Stimulated activated CD4-positive, alpha-beta T cell treated with anti-CD3 and anti-CD28 coated beads, Interleukin-4, amount 100 ng/mL, for 24 hours (primary cell): ENCODE data around the gene AQP1.

Experiments
- DNase-seq: peaks from one replicate; pipeline ENCODE4 v3.0.0-alpha.2; 2020

Gene AQP1

DNA sequence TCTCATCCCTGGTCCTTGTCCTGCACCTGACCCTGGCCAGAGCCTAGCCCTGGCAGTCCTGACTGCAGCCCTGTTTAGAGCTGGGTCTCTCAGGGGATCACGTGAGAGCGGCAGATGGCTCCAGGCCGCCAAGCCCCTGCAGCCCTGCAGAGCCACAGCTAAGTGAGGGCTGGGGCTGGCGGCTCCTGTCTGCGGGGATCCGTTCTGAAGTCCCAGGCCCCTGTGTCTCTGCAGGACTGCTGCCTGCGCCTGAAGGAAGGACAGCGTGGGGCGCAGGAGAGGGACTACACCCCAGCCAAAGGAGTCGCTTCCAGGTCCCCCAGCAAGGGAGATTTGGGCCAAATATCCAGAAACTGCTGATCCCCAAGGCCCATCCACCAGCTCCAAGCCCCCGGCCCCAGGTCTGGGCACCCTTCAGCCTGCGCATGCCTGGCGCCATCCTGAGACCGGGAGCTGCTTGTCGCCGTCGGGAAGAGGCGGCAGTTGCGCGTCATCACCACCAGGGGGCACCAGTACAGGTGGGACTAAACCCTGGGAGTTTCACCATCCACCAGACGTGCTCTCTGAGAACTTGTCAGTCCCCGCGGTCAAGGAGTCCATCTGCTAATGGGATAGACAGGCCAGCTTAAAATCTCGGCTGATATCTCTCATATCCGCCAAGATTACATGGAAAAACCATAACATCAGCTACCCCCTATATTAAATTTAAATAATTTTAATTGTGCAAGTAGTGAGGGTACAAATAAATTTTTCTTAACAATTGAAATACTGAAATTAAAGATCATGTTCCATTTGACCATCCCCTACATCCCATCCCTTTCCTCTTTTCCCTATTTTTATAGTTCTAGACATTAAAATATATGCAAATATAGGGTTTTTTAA lies 27.0 kb downstream of the AQP1 start:
- DNase-seq = peak; percentile 67

DNA sequence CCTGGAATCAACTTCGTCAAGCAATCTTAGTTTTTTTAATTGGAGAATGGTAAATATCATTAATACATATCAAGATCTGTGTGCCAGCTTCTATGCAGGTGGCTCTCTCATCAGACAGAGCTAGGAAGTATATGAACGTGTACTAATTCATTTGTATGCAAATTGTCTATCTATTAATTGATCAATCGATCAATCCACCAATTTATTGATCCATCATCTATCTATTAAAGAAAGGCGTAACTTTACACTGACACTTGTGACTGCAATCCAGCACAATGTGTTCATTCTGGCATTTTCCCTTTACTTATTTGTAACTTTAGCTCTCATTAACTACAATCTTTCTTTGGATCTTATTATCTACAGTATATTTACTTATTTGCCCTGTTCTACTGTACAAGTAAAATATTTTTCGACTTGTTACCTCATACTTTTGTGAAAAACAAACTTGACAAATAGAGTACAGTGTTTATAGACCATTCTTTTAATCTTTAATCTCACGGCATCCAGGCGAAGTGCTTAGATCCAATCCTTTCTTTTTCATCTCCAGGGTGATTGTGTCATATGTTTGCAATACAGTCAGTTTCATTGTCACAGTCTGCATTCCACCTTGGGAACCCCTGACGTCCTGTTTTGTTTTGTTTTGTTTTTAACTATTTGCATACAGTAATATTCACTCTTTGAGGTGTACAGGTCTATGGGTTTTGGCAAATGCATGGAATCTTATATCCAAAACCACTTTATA lies 30.1 kb downstream of the AQP1 start:
- no peak for DNase-seq

DNA sequence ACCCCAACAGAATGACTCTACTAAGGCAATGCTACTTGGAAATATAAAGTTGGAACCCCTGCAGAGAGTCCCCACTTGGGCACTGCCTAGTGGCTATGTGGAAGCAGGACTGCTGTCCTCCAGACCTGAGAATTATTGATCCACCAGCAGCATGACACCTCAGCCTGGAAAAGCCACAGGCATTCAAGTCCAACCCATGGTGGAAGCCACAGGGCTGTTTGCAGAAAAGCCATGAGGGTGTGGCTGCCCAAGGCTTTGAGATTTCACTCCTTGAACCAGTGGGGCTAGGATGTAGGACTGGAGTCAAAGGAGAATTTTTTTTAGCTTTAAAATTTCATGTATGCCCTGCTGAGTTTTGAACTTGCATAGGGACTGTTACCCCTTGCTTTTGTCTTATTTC lies 38.5 kb downstream of the AQP1 start:
- DNase-seq = no peak

DNA sequence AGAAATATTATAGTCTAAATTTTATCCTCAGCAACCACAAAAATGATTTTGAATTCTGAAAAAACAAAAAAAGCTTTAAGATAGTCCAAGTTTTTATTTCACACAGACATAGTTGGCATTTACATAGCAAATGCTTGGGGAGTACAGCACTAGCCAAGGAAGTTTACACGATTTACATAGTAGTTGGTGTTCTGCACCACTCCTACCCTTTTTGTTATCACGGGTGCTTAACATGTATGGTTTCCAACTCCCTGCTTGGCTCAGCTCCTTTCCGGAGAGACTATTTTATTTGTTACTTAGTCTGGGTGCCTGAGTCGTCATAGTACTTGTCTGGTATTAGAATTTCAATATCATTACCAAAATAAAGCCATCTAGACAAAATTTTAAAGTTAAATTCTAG lies 43.3 kb downstream of the AQP1 start:
- DNase-seq = no peak

DNA sequence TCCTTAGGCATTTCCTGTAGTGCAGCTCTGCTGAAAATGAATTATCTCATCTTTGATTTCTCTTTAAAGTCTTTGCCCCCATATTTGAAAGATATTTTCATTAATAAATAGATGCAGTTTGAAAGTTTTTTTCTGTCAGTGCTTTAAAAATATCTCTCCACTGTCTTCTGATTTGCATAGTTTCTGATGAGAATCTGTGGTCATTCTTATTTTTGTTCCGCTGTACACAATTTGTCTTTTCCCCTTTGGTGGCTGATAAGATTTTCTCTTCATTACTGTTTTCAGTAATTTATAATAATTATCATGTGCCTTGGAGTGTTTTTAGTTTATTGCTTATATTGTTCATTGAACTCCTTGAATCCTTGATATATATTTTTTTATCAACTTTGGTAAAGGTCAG lies 45.1 kb downstream of the AQP1 start:
- DNase-seq = no peak

DNA sequence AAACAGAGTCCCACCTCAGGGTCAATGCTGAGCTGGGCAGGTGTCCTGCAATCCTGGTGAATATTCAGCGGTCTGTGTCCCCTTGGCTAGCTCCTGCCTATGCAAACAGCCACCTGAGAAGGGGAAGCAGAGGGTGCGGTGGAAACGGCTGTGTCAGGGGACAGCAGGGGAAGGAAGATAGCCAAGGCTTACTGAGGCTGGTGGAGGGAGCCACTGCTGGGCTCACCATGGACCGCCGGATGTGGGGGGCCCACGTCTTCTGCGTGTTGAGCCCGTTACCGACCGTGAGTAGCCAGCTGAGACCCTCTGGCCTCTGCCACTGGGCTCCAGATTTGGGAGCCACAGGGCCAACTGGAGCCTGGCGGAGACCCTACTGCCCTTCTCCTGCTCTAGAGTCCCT lies 52.2 kb downstream of the AQP1 start, which contains the start of gene GHRHR:
TSS of gene GHRHR (plus strand) at position 112 of the 400 bp plus-strand sequence. CDS start at position 228, 116 bp downstream.
- no peak for DNase-seq

DNA sequence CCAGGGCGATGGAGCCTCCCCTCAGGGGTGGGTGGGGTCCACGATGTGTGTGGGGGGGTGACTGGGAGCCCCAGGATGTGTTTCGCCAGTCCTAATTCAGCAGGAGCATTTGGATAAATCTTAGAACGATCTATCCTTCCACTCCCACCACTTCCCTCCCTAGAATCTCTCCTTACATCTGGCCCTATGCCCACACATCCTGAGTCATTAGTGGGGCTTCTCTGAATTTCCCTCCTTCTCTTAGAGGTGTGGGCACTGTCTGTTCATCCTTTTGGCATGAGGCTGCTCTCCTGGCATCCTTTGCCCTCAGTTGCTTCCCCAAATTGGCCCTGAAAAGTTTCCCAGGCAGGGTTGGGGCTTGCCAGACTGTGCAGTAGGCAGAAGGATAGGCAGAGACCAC lies 53.7 kb downstream of the AQP1 start:
- DNase-seq = no peak

DNA sequence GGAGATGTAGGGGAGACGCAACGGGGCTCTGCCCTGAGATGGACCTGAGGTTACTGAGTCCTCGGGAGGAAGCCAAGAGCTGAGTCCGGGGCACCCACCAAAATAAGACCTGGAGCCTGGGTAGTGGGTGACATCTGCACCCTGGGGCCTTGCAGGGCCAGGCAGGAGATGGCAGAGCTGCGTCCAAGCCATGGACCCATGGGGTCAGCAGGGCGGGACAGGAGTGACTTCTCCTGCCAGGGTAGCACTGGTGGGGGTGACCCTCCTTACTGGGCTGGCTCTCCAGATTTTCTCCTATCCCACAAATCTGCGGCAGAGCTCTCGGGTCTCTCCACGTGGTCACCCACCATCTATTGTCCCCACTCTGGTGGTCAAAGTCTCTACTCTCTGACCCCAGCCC lies 54.2 kb downstream of the AQP1 start:
- DNase-seq = no peak

DNA sequence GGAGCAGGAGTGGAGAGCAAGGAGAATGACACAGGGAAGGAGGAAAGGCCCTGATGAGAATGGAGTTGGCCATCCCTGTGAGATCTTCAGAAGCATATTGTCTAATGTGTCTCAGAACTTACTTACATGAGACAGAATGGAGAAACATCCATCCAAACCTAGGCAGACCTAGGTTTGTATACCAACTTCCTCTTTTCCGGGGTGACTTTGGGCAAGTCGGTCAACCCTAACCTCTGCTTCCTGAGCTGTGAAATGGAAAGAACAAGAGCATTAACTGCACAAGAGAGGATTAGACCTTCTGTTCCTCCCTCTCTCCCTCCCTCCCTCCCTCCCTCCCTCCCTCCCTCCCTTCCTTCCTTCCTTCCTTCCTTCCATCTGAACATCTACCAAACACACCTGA lies 56.6 kb downstream of the AQP1 start:
- no peak for DNase-seq

DNA sequence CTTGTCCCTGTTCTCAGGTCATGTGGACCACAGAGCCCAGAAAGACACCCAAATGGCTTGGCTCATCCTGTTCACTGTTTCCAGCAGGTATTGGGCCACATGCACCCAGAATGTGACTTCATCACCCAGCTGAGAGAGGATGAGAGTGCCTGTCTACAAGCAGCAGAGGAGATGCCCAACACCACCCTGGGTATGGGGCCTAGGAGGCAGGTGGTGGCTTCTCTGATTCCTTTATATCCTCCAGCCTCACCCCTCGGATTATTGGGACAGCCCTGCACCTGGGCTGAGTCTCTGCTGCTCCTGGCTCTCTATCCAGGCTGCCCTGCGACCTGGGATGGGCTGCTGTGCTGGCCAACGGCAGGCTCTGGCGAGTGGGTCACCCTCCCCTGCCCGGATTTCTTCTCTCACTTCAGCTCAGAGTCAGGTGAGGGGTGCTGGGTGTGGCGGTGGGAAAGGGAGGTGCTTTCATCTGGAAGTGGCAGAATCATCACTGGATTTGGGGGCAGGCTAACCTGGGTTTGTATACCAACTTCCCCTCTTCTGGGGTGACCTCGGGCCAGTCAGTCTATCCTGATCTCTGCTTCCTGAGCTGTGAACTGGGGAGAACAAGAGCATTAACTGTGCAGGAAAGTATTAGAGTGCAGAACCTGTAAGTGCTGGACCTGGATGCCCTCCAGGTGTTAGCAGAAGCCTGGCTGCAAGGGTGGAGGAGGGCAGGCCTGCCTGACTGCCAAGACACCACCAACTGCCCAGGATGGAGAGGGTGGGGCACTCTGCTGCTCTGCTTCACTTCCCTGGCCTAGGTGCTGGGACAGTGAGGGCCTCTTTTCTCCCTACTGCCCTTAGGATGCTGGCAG lies 57.3 kb downstream of the AQP1 start:
- DNase-seq = no peak

DNA sequence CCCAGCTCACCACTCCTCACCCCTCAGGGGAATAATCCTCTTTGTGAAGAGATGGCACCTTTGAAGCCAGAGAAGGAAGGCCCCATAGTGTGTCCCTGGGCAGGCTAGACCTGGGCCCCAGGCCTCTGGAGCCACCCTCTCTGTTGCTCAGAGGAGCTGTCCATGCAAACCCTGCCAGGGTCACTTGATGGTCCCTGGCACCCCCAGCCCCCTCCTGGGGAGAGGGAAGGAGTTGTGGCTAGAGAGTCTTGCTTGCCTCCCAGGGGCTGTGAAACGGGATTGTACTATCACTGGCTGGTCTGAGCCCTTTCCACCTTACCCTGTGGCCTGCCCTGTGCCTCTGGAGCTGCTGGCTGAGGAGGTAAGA lies 57.9 kb downstream of the AQP1 start:
- DNase-seq = peak; percentile 2

DNA sequence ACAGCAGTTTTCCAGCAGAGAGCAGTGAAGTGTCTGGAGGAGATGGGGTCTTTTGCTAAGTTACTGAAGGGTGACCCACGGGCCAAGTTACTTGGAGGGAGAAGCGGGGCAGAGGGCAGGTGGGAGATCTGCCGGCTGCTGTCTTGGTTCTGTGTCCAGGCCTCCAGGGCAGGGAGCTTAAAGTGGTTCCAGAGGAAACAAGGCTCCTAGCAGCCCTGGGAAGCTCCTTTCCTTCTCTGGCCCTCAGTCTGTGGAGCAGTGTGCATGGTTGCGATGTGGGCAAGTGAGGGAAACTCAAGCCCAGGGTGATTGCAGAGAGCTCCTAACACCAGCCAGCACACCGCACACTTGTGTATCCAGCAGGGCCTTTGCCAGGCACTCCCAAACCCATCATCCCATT lies 58.4 kb downstream of the AQP1 start:
- DNase-seq = peak; percentile 0

DNA sequence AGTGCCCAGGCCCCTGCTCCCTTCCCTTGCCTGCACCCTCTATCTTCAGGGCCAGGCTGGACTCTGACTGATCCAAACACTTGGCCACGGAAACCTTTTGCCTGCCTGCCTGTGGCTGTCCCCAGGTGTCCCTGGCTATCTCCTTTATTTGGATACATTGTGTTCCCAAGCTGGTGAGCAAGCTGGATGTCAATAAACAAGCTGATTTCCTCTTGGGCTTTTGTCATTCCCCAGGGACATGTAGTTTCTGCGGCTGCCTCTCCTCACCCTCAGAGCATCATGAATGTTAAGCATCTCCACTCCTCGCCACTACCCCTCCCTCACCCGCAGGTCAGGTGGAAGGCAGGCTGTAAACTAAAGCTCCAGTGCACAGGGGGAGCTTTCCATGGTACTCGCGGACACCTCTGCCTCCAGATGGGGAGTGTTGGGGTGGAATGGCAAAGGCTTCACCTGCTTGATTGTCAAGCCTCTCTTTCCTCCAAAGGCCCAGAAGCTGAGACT lies 59.0 kb downstream of the AQP1 start:
- DNase-seq = peak; percentile 0

DNA sequence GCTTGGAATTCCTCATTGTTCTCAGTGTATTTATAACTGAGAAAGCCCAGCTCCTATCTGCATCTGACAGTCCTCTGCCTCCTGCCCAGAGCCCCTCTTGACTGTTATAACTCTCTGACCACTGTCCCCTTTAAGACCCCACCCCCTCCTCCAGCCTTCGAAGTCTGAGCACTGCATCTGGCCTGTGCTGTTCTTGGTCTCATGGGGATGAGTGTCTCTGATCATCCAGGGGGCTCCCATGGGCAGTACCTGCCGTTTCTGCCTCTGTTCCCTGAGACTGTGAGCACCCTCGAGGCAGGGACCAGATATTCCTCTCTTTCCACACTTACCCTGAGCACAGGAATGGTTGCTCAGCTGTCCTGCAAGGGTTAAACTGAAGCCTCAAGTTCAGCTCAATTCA lies 59.8 kb downstream of the AQP1 start:
- DNase-seq = peak; percentile 0

DNA sequence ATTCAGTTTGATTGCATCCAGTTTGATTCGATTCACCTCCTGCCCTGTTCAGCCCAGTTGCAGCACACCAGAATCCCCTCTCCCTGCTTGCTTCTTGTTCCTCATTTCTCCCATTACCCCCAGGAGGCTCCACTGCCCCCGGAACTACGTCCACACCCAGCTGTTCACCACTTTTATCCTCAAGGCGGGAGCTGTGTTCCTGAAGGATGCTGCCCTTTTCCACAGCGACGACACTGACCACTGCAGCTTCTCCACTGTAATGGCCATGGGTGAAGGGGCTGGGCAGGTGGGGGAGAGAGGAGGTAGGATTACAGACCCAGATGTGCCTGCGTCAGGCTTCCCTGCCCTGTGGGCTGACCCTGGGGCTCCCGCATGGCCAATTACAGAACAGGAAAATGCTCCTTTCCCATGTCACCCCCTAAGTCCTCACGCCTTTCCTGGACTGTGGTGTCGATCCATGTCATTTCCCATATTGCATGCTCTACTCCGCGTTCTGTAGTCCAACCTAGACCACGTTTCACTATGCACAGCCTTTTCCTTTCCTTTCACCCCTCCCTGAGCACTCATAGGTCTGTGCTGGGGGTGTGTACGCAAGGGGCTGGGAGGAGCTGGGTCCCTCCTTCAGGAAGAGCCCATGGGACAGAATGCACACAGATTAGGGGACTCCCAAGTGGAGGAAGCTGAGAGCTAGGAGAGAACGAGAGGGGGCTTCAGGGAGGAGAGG lies 60.3 kb downstream of the AQP1 start:
- DNase-seq = peak; percentile 1

DNA sequence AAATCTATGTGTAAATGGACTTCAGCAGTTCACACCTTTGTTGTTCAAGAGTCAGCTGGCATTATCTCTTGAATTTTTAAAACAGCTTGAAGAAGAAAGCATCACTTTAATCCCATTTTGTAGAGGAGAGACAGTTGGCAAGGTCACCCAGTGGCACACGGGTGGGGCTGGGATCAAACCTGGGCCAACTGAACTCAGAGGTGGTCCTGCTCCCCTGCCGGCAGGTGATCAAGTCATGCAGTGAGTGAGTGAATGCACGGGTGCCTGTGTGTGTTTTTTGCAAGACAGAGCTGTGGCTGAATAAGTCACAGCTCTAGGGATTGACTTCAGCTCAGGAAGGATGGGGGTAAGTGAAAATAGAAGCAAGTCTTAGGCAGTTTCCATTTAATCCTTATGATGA lies 61.6 kb downstream of the AQP1 start:
- peak; percentile 1 for DNase-seq

DNA sequence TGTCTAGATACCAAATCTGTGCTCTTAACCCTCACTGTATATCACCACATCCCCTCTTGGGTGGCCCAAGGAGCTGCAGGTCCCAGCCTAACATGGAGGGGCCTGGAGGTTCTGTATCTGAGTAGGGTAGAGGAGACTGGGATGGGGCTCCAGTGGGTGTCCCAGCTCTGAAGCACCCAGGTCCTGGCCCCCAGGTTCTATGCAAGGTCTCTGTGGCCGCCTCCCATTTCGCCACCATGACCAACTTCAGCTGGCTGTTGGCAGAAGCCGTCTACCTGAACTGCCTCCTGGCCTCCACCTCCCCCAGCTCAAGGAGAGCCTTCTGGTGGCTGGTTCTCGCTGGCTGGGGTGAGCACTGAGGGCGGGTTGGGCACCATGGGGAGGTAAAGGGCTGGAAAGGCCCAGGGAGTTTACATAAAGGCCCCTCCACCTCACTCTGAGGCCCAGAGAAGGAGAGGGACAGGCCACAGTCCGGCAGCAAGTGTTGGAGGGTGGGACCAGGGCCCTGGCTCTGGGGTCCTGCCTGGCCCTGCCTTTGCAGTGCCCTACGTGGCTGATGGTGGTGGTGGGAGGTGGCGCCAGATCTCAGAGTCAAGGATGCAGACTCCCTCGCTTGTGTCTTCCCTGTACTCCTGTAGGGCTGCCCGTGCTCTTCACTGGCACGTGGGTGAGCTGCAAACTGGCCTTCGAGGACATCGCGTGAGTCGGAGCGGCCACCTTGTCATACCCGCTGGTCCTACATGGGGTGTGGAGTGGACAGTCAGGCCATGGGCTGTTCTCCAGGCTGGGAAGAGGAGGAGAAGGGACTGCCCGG lies 62.3 kb downstream of the AQP1 start:
- peak; percentile 1 for DNase-seq

DNA sequence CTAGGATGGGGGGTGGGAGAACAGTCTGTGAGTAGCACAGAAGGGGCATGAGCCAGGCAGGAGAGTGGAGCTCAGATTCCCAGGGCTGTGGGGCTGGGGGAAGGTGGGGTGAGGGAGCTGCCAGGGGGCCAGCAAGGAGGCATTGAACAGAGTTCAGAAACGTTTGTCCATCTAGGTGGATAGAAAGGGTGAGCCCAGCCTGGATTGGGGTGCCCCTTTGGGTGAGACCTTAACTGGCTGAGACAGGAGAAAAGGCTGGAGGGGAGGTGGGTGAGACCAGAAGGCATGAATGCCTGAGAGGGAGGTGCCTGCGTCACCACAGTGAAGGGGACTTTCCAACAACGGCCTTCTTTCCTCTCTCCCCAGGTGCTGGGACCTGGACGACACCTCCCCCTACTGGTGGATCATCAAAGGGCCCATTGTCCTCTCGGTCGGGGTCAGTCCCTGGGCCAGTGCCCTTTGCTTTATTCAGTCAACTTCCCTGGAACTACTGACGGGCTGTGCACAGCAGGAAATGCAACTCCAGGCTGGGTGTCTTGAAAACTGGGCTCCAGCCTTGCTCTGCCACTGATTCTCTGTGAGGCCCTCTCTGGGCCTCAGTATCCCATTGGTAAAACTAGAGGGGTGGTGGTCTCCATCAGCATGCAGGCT lies 63.1 kb downstream of the AQP1 start:
- DNase-seq = peak; percentile 21
